WTC11 (cell line): ENCODE results near the gene IFITM10. TPM values are rescaled to one million over a fixed set of nuclear protein-coding genes. Genes with fewer than 3 reads are reported as not detected.
A peak's percentile ranks its signal among the peaks of the same experiment; 100 is the strongest.

ENCODE experiments used
- ATAC-seq: fragments of 200-7000 bp; cut with Tn5 transposase; 2 replicates; pipeline ENCODE4 v1.10.0; 2021; ENCODE audit warnings: mild to moderate bottlenecking, moderate library complexity
- CTCF ChIA-PET: fragments of 300-600 bp; sonication (Branson Sonifier 250); formaldehyde crosslinking; loops from one replicate; lab custom pipeline; 2021; ENCODE audit warnings: antibody characterized with exemption; lab: Charles Lee
- POLR2A ChIA-PET: fragments of 350-600 bp; sonication (Branson Sonifier 250); formaldehyde crosslinking; loops from one replicate; lab custom pipeline; 2021; ENCODE audit warnings: antibody characterized with exemption; lab: Charles Lee
- DNase-seq: peaks from one replicate; pipeline ENCODE4 v3.0.0; 2021; ENCODE audit warnings: low spot score
- H3K27ac Mint-ChIP-seq: 2 replicates; pipeline ENCODE4 v1.8.0; 2021; ENCODE audit warnings: mixed read lengths
- H3K27me3 Mint-ChIP-seq: 2 replicates; pipeline ENCODE4 v1.8.0; 2021; ENCODE audit warnings: low read depth, mild to moderate bottlenecking, moderate library complexity, mixed read lengths
- H3K36me3 Mint-ChIP-seq: 2 replicates; pipeline ENCODE4 v1.8.0; 2021; ENCODE audit warnings: mixed read lengths
- H3K4me1 Mint-ChIP-seq: 2 replicates; pipeline ENCODE4 v1.8.0; 2022; ENCODE audit warnings: mixed read lengths
- H3K4me3 Mint-ChIP-seq: 2 replicates; pipeline ENCODE4 v1.8.0; 2021; ENCODE audit warnings: mild to moderate bottlenecking, moderate library complexity, mixed read lengths
- H3K9me3 Mint-ChIP-seq: 2 replicates; pipeline ENCODE4 v1.8.0; 2021; ENCODE audit warnings: mixed read lengths
- CREB1 ChIP-seq: sonication (generic); formaldehyde crosslinking; IDR thresholded peaks from 2 replicates; pipeline ENCODE4 v1.8.0; 2023; ENCODE audit warnings: mild to moderate bottlenecking, missing genetic modification reagents
- CREM ChIP-seq: sonication (generic); formaldehyde crosslinking; IDR thresholded peaks from 2 replicates; pipeline ENCODE4 v1.8.1; 2022; ENCODE audit warnings: mild to moderate bottlenecking, missing genetic modification reagents, moderate library complexity
- ELF4 ChIP-seq: sonication (generic); formaldehyde crosslinking; IDR thresholded peaks from 2 replicates; pipeline ENCODE4 v1.8.1; 2022; ENCODE audit warnings: low read depth, mild to moderate bottlenecking, moderate library complexity, missing genetic modification reagents
- ETV6 ChIP-seq: sonication (generic); formaldehyde crosslinking; IDR thresholded peaks from 2 replicates; pipeline ENCODE4 v1.8.1; 2022; ENCODE audit warnings: mild to moderate bottlenecking, missing genetic modification reagents
- FOXJ3 ChIP-seq: sonication (generic); formaldehyde crosslinking; IDR thresholded peaks from 2 replicates; pipeline ENCODE4 v1.9.0; 2021; ENCODE audit warnings: missing genetic modification reagents, mild to moderate bottlenecking, borderline replicate concordance
- FOXP1 ChIP-seq: sonication (generic); formaldehyde crosslinking; IDR thresholded peaks from 2 replicates; pipeline ENCODE4 v1.8.0; 2022; ENCODE audit warnings: missing genetic modification reagents, mild to moderate bottlenecking, moderate library complexity, borderline replicate concordance
- GABPB1 ChIP-seq: sonication (generic); formaldehyde crosslinking; IDR thresholded peaks from 2 replicates; pipeline ENCODE4 v1.8.1; 2023; ENCODE audit warnings: mild to moderate bottlenecking, missing genetic modification reagents
- GTF2I ChIP-seq: fragments of 250-450 bp; sonication (Bioruptor Pico); conservative IDR thresholded peaks from 2 replicates; pipeline ENCODE4 v1.4.0; 2021; ENCODE audit warnings: mild to moderate bottlenecking
- NFE2L1 ChIP-seq: sonication (generic); formaldehyde crosslinking; IDR thresholded peaks from 2 replicates; pipeline ENCODE4 v1.8.1; 2023; ENCODE audit warnings: missing genetic modification reagents
- NR1H2 ChIP-seq: sonication (generic); formaldehyde crosslinking; IDR thresholded peaks from 2 replicates; pipeline ENCODE4 v1.9.0; 2021; ENCODE audit warnings: mild to moderate bottlenecking, moderate library complexity, missing genetic modification reagents
- PRRX2 ChIP-seq: fragments of 250-450 bp; sonication (Bioruptor Pico); IDR thresholded peaks from 2 replicates; pipeline ENCODE4 v1.8.0; 2021; ENCODE audit warnings: mild to moderate bottlenecking
- SMAD4 ChIP-seq: sonication (generic); formaldehyde crosslinking; IDR thresholded peaks from 2 replicates; pipeline ENCODE4 v1.8.0; 2022; ENCODE audit warnings: mild to moderate bottlenecking, missing genetic modification reagents
- ZBTB21 ChIP-seq: sonication (generic); formaldehyde crosslinking; IDR thresholded peaks from 2 replicates; pipeline ENCODE4 v1.8.1; 2023; ENCODE audit warnings: mild to moderate bottlenecking, missing genetic modification reagents, borderline replicate concordance
- ZNF138 ChIP-seq: sonication (generic); formaldehyde crosslinking; conservative IDR thresholded peaks from 2 replicates; pipeline ENCODE4 v1.8.1; 2022; ENCODE audit warnings: mild to moderate bottlenecking, moderate library complexity, missing genetic modification reagents
- ZNF317 ChIP-seq: sonication (generic); formaldehyde crosslinking; IDR thresholded peaks from 2 replicates; pipeline ENCODE4 v1.8.1; 2023; ENCODE audit warnings: low read depth, mild to moderate bottlenecking, moderate library complexity, missing genetic modification reagents, borderline replicate concordance
- total RNA-seq: library from RNA; stranded (reverse); gene quantifications from 3 replicates; pipeline ENCODE4 v1.2.3, GENCODE V29; 2021
- TF ChIP-seq, protein P1 (sequence below): sonication (generic); formaldehyde crosslinking; IDR thresholded peaks from 2 replicates; pipeline ENCODE4 v1.8.0; 2023; ENCODE audit warnings: missing genetic modification reagents
- TF ChIP-seq, protein P2 (sequence below): fragments of 250-450 bp; sonication (Bioruptor Pico); IDR thresholded peaks from 2 replicates; pipeline ENCODE4 v2.1.2; 2022; ENCODE audit warnings: mild to moderate bottlenecking, moderate library complexity
- TF ChIP-seq, protein P3 (sequence below): sonication (generic); formaldehyde crosslinking; IDR thresholded peaks from 2 replicates; pipeline ENCODE4 v1.8.0; 2022; ENCODE audit warnings: mild to moderate bottlenecking, missing genetic modification reagents
- TF ChIP-seq, protein P4 (sequence below): fragments of 250-450 bp; sonication (Bioruptor Pico); IDR thresholded peaks from 2 replicates; pipeline ENCODE4 v1.9.0; 2021; ENCODE audit warnings: mild to moderate bottlenecking, borderline replicate concordance

Gene IFITM10
- total RNA-seq, 1 experiment from 2014 or later: 1.7 TPM

DNA sequence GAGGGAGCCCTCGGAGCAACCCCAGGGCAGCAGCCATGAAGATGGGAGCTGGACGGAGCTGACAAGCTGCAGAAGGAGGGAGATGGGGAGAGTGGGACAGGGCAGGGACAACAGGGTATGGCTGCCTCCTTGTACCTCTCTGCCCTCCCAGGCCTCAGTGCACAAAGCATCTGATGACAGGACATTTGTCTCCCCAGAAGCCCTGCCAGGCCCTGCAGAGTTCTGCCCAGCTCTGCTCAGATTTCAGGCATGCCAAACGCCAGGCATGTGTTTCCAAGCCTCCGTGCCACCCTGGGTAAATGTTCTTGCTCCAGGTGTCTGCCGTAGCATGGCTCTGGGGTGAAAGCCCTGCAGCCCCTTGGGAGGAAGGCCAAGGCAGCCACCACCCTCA, 1.1 kb upstream of the IFITM10 start:
- no peak for TF ChIP-seq ETV6 (CRISPR knock-in tag)
- TF ChIP-seq ELF4 (CRISPR knock-in tag): no peak
- no peak for TF ChIP-seq GABPB1
- TF ChIP-seq, protein P1, sequence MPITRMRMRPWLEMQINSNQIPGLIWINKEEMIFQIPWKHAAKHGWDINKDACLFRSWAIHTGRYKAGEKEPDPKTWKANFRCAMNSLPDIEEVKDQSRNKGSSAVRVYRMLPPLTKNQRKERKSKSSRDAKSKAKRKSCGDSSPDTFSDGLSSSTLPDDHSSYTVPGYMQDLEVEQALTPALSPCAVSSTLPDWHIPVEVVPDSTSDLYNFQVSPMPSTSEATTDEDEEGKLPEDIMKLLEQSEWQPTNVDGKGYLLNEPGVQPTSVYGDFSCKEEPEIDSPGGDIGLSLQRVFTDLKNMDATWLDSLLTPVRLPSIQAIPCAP: no peak
- no peak for TF ChIP-seq GTF2I (CRISPR knock-in tag)
- no peak for TF ChIP-seq PRRX2
- TF ChIP-seq FOXP1: no peak
- TF ChIP-seq SMAD4: no peak
- no peak for TF ChIP-seq FOXJ3 (CRISPR knock-in tag)
- TF ChIP-seq, protein P2, sequence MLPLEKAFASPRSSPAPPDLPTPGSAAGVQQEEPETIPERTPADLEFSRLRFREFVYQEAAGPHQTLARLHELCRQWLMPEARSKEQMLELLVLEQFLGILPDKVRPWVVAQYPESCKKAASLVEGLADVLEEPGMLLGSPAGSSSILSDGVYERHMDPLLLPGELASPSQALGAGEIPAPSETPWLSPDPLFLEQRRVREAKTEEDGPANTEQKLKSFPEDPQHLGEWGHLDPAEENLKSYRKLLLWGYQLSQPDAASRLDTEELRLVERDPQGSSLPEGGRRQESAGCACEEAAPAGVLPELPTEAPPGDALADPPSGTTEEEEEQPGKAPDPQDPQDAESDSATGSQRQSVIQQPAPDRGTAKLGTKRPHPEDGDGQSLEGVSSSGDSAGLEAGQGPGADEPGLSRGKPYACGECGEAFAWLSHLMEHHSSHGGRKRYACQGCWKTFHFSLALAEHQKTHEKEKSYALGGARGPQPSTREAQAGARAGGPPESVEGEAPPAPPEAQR (CRISPR knock-in tag): no peak
- TF ChIP-seq NFE2L1 (CRISPR knock-in tag): no peak
- ChIA-PET CTCF (interaction anchor here (1.2 to 4.4 kb wide), 3 partner anchors 58 to 99 kb away, joined by 3 to 32 read pairs (median 6); no protein-coding TSS in a partner anchor), POLR2A (no interaction called here)
- ATAC-seq (no peak), DNase-seq (no peak)
- H3K27me3 Mint-ChIP-seq: peaks cover 39% of the 10 kb centered on the region
- H3K9me3 Mint-ChIP-seq: no peaks in the 10 kb centered on the region
- H3K36me3 Mint-ChIP-seq: no peaks in the 10 kb centered on the region
- no peak overlapping the region for H3K27ac Mint-ChIP-seq
- peaks cover 12% of the 10 kb centered on the region for H3K4me1 Mint-ChIP-seq
- no peak overlapping the region for H3K4me3 Mint-ChIP-seq

DNA sequence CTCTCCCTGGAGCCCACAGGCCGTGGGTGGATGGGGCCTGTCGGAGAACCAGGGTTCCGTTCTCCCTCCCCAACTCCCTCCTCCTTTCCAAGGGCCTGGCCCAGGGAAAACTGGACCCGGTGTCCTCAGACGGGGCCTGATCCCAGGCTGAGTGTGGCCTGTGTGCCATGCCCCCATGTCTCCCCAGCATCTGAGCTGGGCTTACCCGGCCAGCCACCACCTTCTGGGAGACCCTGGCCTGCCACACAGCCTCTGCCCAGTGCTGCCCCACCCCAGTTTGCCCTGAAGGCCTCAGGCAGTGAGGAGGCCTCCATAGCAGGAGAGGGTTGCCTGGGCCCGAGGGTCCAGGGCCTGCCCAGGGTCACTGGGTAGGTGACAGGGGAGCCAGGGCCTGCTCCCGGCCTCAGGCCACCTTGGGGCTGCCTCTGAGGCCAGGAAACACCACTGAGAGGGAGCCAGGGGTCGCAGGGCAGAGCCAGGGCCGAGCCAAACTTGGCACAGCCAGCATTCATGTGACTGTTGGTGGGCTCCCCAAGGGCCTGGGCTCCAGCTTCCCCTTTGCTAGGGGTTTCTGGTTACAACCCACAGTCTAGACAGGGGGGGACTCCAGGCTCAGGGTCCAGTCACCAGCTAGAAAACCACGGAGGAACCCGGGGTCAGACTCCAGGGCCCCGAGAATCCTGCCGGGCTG, 590 bp upstream of the IFITM10 start:
- H3K27me3 Mint-ChIP-seq: peaks cover 43% of the 10 kb centered on the region
- DNase-seq (no peak), ATAC-seq (no peak)
- no peak overlapping the region for H3K27ac Mint-ChIP-seq
- H3K4me3 Mint-ChIP-seq: peak overlapping the region; percentile 26; the same call in 1 of the 2 replicates
- H3K9me3 Mint-ChIP-seq: peaks cover 4% of the 10 kb centered on the region
- CTCF ChIA-PET: interaction anchor here (1.2 to 4.4 kb wide), 3 partner anchors 57 to 98 kb away, joined by 3 to 32 read pairs (median 6); no protein-coding TSS in a partner anchor
- peaks cover 12% of the 10 kb centered on the region for H3K4me1 Mint-ChIP-seq
- POLR2A ChIA-PET: no interaction called here
- TF ChIP-seq ETV6 (CRISPR knock-in tag) (no peak), FOXJ3 (CRISPR knock-in tag) (no peak), CREB1 (CRISPR knock-in tag) (no peak), ZBTB21 (CRISPR knock-in tag) (no peak), CREM (CRISPR knock-in tag) (no peak), ZNF317 (CRISPR knock-in tag) (no peak), ZNF138 (CRISPR knock-in tag) (no peak), NR1H2 (no peak)
- TF ChIP-seq, protein P3, sequence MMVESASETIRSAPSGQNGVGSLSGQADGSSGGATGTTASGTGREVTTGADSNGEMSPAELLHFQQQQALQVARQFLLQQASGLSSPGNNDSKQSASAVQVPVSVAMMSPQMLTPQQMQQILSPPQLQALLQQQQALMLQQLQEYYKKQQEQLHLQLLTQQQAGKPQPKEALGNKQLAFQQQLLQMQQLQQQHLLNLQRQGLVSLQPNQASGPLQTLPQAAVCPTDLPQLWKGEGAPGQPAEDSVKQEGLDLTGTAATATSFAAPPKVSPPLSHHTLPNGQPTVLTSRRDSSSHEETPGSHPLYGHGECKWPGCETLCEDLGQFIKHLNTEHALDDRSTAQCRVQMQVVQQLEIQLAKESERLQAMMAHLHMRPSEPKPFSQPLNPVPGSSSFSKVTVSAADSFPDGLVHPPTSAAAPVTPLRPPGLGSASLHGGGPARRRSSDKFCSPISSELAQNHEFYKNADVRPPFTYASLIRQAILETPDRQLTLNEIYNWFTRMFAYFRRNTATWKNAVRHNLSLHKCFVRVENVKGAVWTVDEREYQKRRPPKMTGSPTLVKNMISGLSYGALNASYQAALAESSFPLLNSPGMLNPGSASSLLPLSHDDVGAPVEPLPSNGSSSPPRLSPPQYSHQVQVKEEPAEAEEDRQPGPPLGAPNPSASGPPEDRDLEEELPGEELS (CRISPR knock-in tag): no peak
- TF ChIP-seq, protein P4, sequence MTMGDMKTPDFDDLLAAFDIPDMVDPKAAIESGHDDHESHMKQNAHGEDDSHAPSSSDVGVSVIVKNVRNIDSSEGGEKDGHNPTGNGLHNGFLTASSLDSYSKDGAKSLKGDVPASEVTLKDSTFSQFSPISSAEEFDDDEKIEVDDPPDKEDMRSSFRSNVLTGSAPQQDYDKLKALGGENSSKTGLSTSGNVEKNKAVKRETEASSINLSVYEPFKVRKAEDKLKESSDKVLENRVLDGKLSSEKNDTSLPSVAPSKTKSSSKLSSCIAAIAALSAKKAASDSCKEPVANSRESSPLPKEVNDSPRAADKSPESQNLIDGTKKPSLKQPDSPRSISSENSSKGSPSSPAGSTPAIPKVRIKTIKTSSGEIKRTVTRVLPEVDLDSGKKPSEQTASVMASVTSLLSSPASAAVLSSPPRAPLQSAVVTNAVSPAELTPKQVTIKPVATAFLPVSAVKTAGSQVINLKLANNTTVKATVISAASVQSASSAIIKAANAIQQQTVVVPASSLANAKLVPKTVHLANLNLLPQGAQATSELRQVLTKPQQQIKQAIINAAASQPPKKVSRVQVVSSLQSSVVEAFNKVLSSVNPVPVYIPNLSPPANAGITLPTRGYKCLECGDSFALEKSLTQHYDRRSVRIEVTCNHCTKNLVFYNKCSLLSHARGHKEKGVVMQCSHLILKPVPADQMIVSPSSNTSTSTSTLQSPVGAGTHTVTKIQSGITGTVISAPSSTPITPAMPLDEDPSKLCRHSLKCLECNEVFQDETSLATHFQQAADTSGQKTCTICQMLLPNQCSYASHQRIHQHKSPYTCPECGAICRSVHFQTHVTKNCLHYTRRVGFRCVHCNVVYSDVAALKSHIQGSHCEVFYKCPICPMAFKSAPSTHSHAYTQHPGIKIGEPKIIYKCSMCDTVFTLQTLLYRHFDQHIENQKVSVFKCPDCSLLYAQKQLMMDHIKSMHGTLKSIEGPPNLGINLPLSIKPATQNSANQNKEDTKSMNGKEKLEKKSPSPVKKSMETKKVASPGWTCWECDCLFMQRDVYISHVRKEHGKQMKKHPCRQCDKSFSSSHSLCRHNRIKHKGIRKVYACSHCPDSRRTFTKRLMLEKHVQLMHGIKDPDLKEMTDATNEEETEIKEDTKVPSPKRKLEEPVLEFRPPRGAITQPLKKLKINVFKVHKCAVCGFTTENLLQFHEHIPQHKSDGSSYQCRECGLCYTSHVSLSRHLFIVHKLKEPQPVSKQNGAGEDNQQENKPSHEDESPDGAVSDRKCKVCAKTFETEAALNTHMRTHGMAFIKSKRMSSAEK (CRISPR knock-in tag): no peak
- TF ChIP-seq, all 79 proteins: peak for 0
- peaks cover 3% of the 10 kb centered on the region for H3K36me3 Mint-ChIP-seq
